HepG2 (cell line): ENCODE data around the gene LRRC25. TPM values are rescaled to one million over a fixed set of nuclear protein-coding genes. Genes with fewer than 3 reads are reported as not detected.
A peak's percentile ranks its signal among the peaks of the same experiment; 100 is the strongest.

ENCODE experiments used
- BCL6 ChIP-seq: IDR thresholded peaks from 2 replicates; pipeline ENCODE4 v1.6.1; 2016; ENCODE audit warnings: missing genetic modification reagents, missing compliant biosample characterization
- DMAP1 ChIP-seq: IDR thresholded peaks from 2 replicates; pipeline ENCODE4 v1.6.1; 2016
- EHMT2 ChIP-seq: fragments of 200-600 bp; sonication (generic); IDR thresholded peaks from 2 replicates; pipeline ENCODE4 v1.7.0; 2017; ENCODE audit warnings: antibody characterized with exemption, low read depth, low read length, borderline replicate concordance
- FOXA3 ChIP-seq: IDR thresholded peaks from 2 replicates; pipeline ENCODE4 v1.6.1; 2016; ENCODE audit warnings: missing genetic modification reagents, missing compliant biosample characterization
- LBX2 ChIP-seq: sonication (generic); formaldehyde crosslinking; IDR thresholded peaks from 2 replicates; pipeline ENCODE4 v1.5.0; 2020; ENCODE audit warnings: missing genetic modification reagents, mild to moderate bottlenecking, borderline replicate concordance
- MXD3 ChIP-seq: IDR thresholded peaks from 2 replicates; pipeline ENCODE4 v1.6.1; 2016; ENCODE audit warnings: mild to moderate bottlenecking, missing biosample characterization, missing genetic modification reagents
- RARG ChIP-seq: sonication (generic); formaldehyde crosslinking; IDR thresholded peaks from 2 replicates; pipeline ENCODE4 v1.4.0; 2020; ENCODE audit warnings: low read depth, mild to moderate bottlenecking, missing genetic modification reagents
- SOX5 ChIP-seq: IDR thresholded peaks from 2 replicates; pipeline ENCODE4 v1.6.1; 2016; ENCODE audit warnings: borderline replicate concordance
- TCF7 ChIP-seq: sonication (generic); IDR thresholded peaks from 2 replicates; pipeline ENCODE4 v1.6.1; 2016; ENCODE audit warnings: antibody characterized with exemption, low read depth
- ZBTB34 ChIP-seq: sonication (generic); formaldehyde crosslinking; IDR thresholded peaks from 2 replicates; pipeline ENCODE4 v1.8.0; 2022; ENCODE audit warnings: mild to moderate bottlenecking, missing genetic modification reagents
- ZFP41 ChIP-seq: sonication (generic); formaldehyde crosslinking; IDR thresholded peaks from 2 replicates; pipeline ENCODE4 v1.4.0; 2020; ENCODE audit warnings: mild to moderate bottlenecking, missing genetic modification reagents, borderline replicate concordance
- ZNF121 ChIP-seq: sonication (generic); formaldehyde crosslinking; IDR thresholded peaks from 2 replicates; pipeline ENCODE4 v1.5.0; 2020; ENCODE audit warnings: mild to moderate bottlenecking, missing genetic modification reagents
- ZNF142 ChIP-seq: sonication (generic); formaldehyde crosslinking; IDR thresholded peaks from 2 replicates; pipeline ENCODE4 v1.4.0; 2020; ENCODE audit warnings: missing genetic modification reagents
- ZNF274 ChIP-seq: sonication (generic); formaldehyde crosslinking; IDR thresholded peaks from 2 replicates; pipeline ENCODE4 v1.5.1; 2020; ENCODE audit warnings: mild to moderate bottlenecking, missing genetic modification reagents
- ZNF451 ChIP-seq: sonication (generic); formaldehyde crosslinking; IDR thresholded peaks from 2 replicates; pipeline ENCODE4 v1.5.0; 2020; ENCODE audit warnings: mild to moderate bottlenecking, missing genetic modification reagents
- ZNF562 ChIP-seq: sonication (generic); formaldehyde crosslinking; IDR thresholded peaks from 2 replicates; pipeline ENCODE4 v1.8.0; 2022; ENCODE audit warnings: missing genetic modification reagents, borderline replicate concordance
- ZNF639 ChIP-seq: conservative IDR thresholded peaks from 2 replicates; pipeline ENCODE4 v1.6.1; 2018; ENCODE audit warnings: missing genetic modification reagents
- ZNF782 ChIP-seq: sonication (generic); formaldehyde crosslinking; IDR thresholded peaks from 2 replicates; pipeline ENCODE4 v1.4.0; 2020; ENCODE audit warnings: missing genetic modification reagents, mild to moderate bottlenecking, borderline replicate concordance
- ZSCAN20 ChIP-seq: sonication (generic); formaldehyde crosslinking; IDR thresholded peaks from 2 replicates; pipeline ENCODE4 v1.4.0; 2020; ENCODE audit warnings: missing genetic modification reagents, mild to moderate bottlenecking, borderline replicate concordance
- polyA plus RNA-seq, 8 experiments: library from polyadenylated mRNA; depleted of rRNA in 3 of 8; stranded (reverse) in 7 of 8; unstranded in 1 of 8; fragments of >200 nt; fragmentation: Illumina TruSeq in 4 of 8; extraction: Trizol in 4 of 8; gene quantifications; 2 replicates each; pipeline versions ENCODE4 v1.2.1 to v1.2.3, GENCODE V29; 2011 to 2016; ENCODE audit warnings: low read depth in 4 of 8, missing spikeins in 1 of 8, mixed read lengths in 1 of 8; ENCODE audit not compliant: insufficient read depth in 1 of 8
- total RNA-seq, 5 experiments: library from RNA; depleted of rRNA; stranded (reverse); fragments of >200 nt; fragmentation: Illumina TruSeq; extraction: Trizol; gene quantifications; 2 replicates each; pipeline ENCODE4 v1.2.3, GENCODE V29; 2016; ENCODE audit warnings: low read depth in 1 of 5

Gene LRRC25
- total and polyA plus RNA-seq, 2 of the 13 experiments (the other 11 are each of a cell fraction or from before 2014, with no cell fraction given): 0.13 to 0.53 TPM

- TF ChIP-seq LBX2 (CRISPR knock-in tag) (no peak), FOXA3 (CRISPR knock-in tag) (peak; percentile 89), EHMT2 (no peak), ZNF562 (CRISPR knock-in tag) (no peak; the same call in 1 of the 2 replicates), ZNF142 (CRISPR knock-in tag) (peak; percentile 88), RARG (0 out of 2 replicates have a peak, but pooled peaks have one; percentile 81), SOX5 (CRISPR knock-in tag) (peak; percentile 67), ZNF274 (peak; percentile 35; the same call in 1 of the 2 replicates), ZNF639 (no peak; the same call in 1 of the 2 replicates), ZSCAN20 (peak; percentile 94), BCL6 (CRISPR knock-in tag) (peak; percentile 87), DMAP1 (CRISPR knock-in tag) (peak; percentile 75; the same call in 1 of the 2 replicates), ZFP41 (peak; percentile 96; the same call in 1 of the 2 replicates), MXD3 (peak; percentile 74), ZNF121 (CRISPR knock-in tag) (peak; percentile 72), ZBTB34 (CRISPR knock-in tag) (no peak; the same call in 1 of the 2 replicates), ZNF782 (peak; percentile 93), TCF7 (peak; percentile 62), ZNF451 (peak; percentile 93)
Measured at GRCh38 chr19:18385675-18386542, 11.5 kb downstream of the LRRC25 start, which contains the start of gene GDF15 (continued).
